ENCODE results near the gene TECPR2. TPM values are rescaled to one million over a fixed set of nuclear protein-coding genes. Genes with fewer than 3 reads are reported as not detected.
"Not testable (repeated sequence)": the region's sequence is repeated elsewhere in the genome, so short reads cannot be mapped to it uniquely, and the experiment has no call there.

TECPR2 gene
- total RNA-seq, 1 donor from 2014 or later: 24.5 TPM

DNA sequence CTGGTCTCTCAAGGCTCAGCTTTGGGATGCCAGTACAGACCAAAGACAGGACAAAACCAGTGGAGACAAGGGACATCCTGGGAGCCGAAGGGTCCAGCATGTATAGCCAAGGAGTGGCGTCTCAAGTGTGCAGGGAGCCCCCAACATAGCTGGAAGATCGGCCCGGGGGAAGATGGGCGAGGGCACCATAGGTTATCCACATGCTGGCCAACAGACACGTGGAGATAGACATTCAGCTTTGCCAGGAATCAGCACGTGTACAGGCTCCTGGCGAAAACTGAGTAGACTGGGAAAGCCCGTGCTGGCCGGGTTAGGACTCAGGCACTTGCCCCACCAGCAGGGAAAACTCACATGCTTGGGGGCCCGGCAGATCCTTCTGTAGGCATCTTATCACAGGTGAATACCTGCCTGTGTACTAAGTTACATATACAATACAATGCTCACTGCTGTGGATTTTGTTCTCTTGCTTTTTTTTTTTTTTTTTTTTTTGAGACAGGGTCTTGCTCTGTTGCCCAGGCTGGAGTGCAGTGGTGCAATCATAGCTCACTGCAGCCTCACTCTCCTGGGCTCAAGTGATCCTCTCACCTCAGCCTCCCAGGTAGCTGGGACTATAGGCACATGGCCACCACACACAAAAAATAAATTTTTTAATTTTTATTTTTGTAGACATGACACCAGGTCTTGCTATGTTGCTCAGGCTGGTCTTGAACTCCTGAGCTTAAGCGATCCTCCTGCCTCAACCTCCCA lies 152.4 kb downstream of the TECPR2 start:
- TF ChIP-seq, protein P1, sequence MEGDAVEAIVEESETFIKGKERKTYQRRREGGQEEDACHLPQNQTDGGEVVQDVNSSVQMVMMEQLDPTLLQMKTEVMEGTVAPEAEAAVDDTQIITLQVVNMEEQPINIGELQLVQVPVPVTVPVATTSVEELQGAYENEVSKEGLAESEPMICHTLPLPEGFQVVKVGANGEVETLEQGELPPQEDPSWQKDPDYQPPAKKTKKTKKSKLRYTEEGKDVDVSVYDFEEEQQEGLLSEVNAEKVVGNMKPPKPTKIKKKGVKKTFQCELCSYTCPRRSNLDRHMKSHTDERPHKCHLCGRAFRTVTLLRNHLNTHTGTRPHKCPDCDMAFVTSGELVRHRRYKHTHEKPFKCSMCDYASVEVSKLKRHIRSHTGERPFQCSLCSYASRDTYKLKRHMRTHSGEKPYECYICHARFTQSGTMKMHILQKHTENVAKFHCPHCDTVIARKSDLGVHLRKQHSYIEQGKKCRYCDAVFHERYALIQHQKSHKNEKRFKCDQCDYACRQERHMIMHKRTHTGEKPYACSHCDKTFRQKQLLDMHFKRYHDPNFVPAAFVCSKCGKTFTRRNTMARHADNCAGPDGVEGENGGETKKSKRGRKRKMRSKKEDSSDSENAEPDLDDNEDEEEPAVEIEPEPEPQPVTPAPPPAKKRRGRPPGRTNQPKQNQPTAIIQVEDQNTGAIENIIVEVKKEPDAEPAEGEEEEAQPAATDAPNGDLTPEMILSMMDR (IDR thresholded peaks at IDR 0.05; ENCODE audit: partially characterized antibody, unreplicated experiment): no peak
- Mint-ChIP-seq H3K9me3 (ENCODE audit: unreplicated experiment) (peaks cover 2% of the 10 kb centered on the region), H3K36me3 (ENCODE audit: unreplicated experiment) (no peaks in the 10 kb centered on the region), H3K27me3 (ENCODE audit: unreplicated experiment) (peaks cover 3% of the 10 kb centered on the region), H3K4me1 (ENCODE audit: low read depth, unreplicated experiment) (peaks cover 9% of the 10 kb centered on the region), H3K4me3 (ENCODE audit: unreplicated experiment) (no peak overlapping the region), H3K27ac (ENCODE audit: unreplicated experiment) (no peak overlapping the region)
- no peak for DNase-seq

DNA sequence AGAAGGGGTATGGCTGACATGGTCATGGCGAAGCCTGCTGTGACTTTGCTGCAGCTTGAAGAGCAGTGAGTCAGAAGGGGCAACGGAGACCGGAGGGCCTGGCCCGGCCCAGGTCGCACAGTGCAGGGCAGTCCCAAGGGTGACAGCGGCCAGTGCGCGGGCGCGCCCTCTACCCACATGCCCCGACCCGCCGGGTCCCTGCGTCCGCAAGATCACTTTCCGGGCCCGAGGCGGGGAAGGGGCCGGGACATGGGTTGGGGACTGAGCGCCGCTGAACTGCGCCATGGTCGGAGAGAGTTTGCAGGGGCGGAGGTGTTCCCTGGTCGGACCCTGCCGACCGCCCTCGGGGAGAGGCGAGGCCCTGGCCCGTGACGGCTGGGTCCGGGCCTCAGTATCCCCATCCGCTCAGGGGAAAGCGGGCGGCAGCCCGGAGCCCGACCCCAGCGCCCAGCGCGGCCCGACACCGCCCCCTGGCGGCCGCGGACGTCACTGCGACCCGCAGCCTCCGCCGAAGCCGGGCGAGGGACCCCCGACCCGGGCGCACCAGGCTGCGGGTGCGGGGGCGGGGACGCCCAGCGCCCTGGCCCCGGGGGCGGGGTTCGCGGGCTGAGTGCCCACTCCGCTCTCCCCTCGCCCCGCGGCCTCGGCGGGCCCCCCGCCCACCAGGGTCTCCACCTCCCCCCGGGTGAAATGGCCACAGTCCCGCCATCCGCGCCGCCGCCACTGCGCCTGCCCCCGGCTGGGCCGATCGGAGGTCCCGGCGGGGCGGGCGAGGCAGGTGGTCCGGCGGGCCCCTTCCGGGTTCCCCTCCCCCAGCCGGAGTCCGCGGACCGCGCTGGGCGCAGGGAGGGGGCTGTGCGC lies 154.0 kb downstream of the TECPR2 start:
- no peaks in the 10 kb centered on the region for H3K36me3 Mint-ChIP-seq (ENCODE audit: unreplicated experiment)
- peaks cover 7% of the 10 kb centered on the region for H3K4me1 Mint-ChIP-seq (ENCODE audit: low read depth, unreplicated experiment)
- H3K27ac Mint-ChIP-seq (ENCODE audit: unreplicated experiment): no peak overlapping the region
- peak; percentile 86 for DNase-seq
- H3K9me3 Mint-ChIP-seq (ENCODE audit: unreplicated experiment): peaks cover 2% of the 10 kb centered on the region
- no peaks in the 10 kb centered on the region for H3K27me3 Mint-ChIP-seq (ENCODE audit: unreplicated experiment)
- H3K4me3 Mint-ChIP-seq (ENCODE audit: unreplicated experiment): peak overlapping the region; percentile 88
- TF ChIP-seq, protein P1 (IDR thresholded peaks at IDR 0.05; ENCODE audit: partially characterized antibody, unreplicated experiment): peak; percentile 94

DNA sequence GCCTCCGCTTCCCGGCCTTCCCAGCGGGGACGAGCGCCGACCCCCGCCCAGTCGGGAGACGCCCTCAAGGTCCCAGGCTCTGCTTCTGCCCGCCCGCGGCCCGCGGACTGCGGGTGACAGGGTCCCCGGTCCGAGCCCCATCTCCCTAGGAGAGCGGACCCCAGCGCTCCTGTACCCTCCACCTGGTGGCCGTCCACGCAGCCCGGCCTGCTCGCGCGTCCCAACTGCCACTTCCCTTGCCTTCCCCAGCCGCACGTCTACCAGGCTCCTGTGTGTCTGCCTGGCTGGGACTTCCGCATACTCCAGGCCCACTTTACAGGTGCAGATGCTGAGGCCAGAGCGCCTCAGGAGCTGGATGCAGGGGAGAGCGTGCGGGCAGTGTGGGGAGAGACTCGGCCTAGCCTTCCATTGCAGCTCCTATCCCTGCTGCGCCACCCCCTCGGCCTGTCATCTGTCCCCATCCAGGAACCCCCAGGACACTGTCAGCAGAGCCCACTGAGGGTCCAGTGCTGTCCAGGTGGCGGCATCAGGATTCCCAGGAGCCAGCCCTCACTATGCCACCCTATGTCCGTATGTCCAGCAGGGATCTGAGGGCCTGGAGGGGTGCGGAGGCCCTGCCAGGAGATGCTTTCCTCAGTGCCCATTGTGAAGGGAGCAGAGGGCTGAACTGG lies 154.8 kb downstream of the TECPR2 start:
- Mint-ChIP-seq H3K27me3 (ENCODE audit: unreplicated experiment) (peaks cover 2% of the 10 kb centered on the region), H3K4me1 (ENCODE audit: low read depth, unreplicated experiment) (peaks cover 6% of the 10 kb centered on the region), H3K9me3 (ENCODE audit: unreplicated experiment) (peaks cover 5% of the 10 kb centered on the region), H3K27ac (ENCODE audit: unreplicated experiment) (no peak overlapping the region), H3K4me3 (ENCODE audit: unreplicated experiment) (peak overlapping the region; percentile 71), H3K36me3 (ENCODE audit: unreplicated experiment) (no peaks in the 10 kb centered on the region)
- TF ChIP-seq, protein P1 (IDR thresholded peaks at IDR 0.05; ENCODE audit: partially characterized antibody, unreplicated experiment): no peak
- peak; percentile 46 for DNase-seq

DNA sequence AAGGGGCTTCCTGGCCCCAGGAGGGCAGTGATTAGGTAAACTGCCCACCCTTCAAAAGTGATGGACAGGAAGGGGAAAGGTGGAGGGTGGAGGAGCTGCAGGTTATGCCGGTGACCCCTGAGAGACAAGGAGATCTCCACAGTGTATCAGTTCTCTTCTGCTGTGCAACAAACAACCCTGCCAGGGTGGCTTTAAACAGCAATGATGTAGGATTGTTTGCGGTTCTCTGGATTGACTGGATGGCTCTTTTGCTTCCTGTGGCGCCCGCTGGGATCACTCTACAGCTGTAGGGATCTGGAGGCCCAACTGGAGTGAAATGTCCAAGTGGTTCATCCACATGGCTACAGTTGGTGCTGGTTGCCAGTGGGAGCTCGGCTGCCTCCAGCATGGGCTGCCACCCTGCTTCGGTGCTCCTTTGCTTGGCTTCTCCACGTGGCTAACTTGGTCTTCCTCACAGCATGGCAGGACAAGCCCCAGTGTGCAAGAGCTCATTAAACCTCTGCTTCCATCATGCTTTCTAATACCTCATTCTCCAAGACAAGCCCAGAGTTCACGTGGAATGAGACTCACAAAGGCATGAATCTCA lies 155.4 kb downstream of the TECPR2 start:
- TF ChIP-seq, protein P1 (IDR thresholded peaks at IDR 0.05; ENCODE audit: partially characterized antibody, unreplicated experiment): no peak
- H3K4me1 Mint-ChIP-seq (ENCODE audit: low read depth, unreplicated experiment): peaks cover 6% of the 10 kb centered on the region
- H3K36me3 Mint-ChIP-seq (ENCODE audit: unreplicated experiment): no peaks in the 10 kb centered on the region
- no peak for DNase-seq
- H3K27ac Mint-ChIP-seq (ENCODE audit: unreplicated experiment): no peak overlapping the region
- H3K4me3 Mint-ChIP-seq (ENCODE audit: unreplicated experiment): peak overlapping the region; percentile 71
- peaks cover 2% of the 10 kb centered on the region for H3K27me3 Mint-ChIP-seq (ENCODE audit: unreplicated experiment)
- peaks cover 5% of the 10 kb centered on the region for H3K9me3 Mint-ChIP-seq (ENCODE audit: unreplicated experiment)

DNA sequence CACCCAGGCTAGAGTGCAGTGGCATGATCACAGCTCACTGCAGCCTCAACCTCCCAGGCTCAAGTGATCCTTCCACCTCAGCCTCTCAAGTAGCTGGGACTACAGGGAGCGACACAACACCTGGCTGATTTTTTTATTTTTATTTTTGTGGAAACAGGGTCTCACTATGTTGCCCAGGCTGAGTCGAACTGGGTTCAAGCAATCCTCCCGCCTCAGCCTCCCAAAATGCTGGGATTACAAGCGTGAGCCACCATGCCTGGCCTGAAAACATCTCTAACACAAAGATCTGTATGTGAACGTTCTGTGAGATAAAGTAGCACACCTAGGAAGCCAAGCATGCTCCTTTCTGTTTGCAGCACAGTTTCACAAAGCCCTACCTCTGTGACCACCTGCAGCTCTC lies 157.0 kb downstream of the TECPR2 start:
- not testable (repeated sequence) for H3K27me3 Mint-ChIP-seq (ENCODE audit: unreplicated experiment); DNase-seq; H3K27ac Mint-ChIP-seq (ENCODE audit: unreplicated experiment); H3K9me3 Mint-ChIP-seq (ENCODE audit: unreplicated experiment); H3K36me3 Mint-ChIP-seq (ENCODE audit: unreplicated experiment); H3K4me1 Mint-ChIP-seq (ENCODE audit: low read depth, unreplicated experiment); H3K4me3 Mint-ChIP-seq (ENCODE audit: unreplicated experiment)
